ENCODE results near the gene MBP. TPM values are rescaled to one million over a fixed set of nuclear protein-coding genes. Genes with fewer than 3 reads are reported as not detected.

Gene MBP
- total RNA-seq, 2 experiments from 2014 or later: 94.7 to 101 TPM

DNA sequence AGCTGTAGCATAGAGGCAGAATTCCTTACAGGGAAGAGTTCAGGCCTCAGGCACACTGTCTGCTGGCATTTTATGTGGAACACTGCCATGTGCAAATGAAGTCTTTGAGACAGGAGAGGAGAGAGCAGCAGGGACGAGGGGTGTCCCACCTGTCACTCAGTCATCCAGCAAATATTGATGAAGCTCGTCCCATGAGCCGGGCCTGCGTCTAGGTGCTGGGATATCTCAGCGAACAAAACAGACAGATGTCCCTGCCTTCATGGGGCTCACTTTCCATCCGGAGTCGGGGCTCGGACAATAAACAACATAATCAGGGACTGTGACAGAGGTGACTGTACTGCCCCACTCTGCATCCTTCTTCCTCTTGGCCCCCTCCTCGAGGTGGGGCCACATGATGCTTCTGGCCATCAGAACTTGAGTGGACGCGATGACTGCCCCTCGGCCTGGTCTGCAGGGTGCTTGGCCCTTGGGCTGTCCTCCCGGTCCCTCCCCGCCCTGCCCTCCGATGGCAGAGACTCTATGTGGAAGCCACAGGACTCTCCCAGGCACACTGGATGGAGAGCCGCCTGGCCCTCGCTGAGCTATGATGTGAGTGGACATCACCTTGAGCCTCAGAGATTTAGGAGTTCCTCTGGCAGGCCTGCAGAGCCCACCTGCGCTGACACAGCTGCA is 78.8 kb downstream of the MBP start:
- ATAC-seq: no peak
- no peaks in the 10 kb centered on the region for H3K27me3 Mint-ChIP-seq
- no peak for DNase-seq
- CTCF ChIA-PET: interaction anchor here (0.7 to 8.3 kb wide), 15 partner anchors 9 to 250 kb away, joined by 3 to 97 read pairs (median 6); partner anchors contain the start of gene MBP
- peak overlapping the region; percentile 91 for H3K27ac Mint-ChIP-seq
- H3K36me3 Mint-ChIP-seq: peaks cover 27% of the 10 kb centered on the region
- H3K4me1 Mint-ChIP-seq: peaks cover 56% of the 10 kb centered on the region
- no peaks in the 10 kb centered on the region for H3K9me3 Mint-ChIP-seq (ENCODE audit: low read depth)
- peak overlapping the region; percentile 72 for H3K4me3 Mint-ChIP-seq

DNA sequence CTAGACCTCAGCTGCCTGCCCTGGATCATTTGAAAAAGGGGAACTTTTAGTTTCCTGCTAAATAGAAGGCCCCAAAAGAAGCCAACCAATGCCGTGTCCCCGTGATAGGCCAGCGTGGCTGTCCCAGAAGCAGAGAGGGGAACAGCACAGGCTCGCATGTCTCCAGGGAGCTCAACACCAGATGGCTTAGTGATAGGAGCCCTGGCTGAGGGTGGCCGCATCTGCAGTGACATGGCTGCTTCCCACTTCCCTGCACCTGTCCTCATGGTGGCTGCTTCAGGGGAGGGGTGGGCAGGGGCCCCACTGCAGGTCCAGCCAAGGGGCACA is 79.6 kb downstream of the MBP start:
- CTCF ChIA-PET: interaction anchor here (2.5 to 8.3 kb wide), 2 partner anchors 10 to 51 kb away, joined by 14 to 97 read pairs; no protein-coding TSS in a partner anchor
- H3K36me3 Mint-ChIP-seq: peaks cover 28% of the 10 kb centered on the region
- H3K4me1 Mint-ChIP-seq: peaks cover 59% of the 10 kb centered on the region
- no peak for DNase-seq
- no peak for ATAC-seq
- H3K27me3 Mint-ChIP-seq: no peaks in the 10 kb centered on the region
- peak overlapping the region; percentile 28 for H3K27ac Mint-ChIP-seq
- no peak overlapping the region for H3K4me3 Mint-ChIP-seq
- H3K9me3 Mint-ChIP-seq (ENCODE audit: low read depth): no peaks in the 10 kb centered on the region

DNA sequence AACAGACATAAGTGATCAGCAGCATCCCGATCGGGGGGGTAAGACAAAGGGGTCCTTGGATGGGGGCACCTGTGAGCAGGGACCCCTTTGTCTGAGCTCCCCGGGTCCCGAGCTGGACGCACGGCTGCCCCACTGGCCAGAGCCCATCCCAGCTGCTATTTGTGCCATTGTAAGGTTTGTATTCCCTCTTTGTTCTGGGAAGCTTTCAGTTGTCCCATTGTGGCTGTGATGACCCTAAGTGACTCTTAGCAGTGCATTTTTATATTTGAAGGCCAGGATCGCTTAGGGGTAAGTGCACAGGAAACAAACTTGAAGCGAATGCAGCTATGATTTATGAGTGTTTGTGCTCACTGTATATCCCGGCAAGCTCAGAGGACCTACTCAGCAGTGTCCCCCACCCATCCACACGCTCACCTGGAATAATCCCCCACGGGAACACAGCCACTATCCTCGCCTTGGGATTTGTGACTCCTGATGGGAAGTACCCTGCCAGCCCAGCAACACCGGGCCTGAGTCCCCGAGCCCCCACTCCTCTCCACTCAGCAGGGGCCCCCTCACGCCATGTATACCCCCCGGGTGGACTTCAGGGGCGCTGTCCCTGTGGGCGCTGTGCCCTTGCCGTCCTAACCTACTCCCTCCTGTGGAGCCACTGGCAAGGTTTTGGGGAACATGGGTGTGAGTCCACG is 80.1 kb downstream of the MBP start:
- ATAC-seq: no peak
- Mint-ChIP-seq H3K4me3 (no peak overlapping the region), H3K27ac (peak overlapping the region; percentile 28), H3K4me1 (peaks cover 58% of the 10 kb centered on the region), H3K27me3 (no peaks in the 10 kb centered on the region), H3K36me3 (peaks cover 28% of the 10 kb centered on the region), H3K9me3 (ENCODE audit: low read depth) (no peaks in the 10 kb centered on the region)
- DNase-seq: no peak
- CTCF ChIA-PET: interaction anchor here (1.4 to 8.3 kb wide), 3 partner anchors 11 to 50 kb away, joined by 4 to 97 read pairs (median 14); no protein-coding TSS in a partner anchor

DNA sequence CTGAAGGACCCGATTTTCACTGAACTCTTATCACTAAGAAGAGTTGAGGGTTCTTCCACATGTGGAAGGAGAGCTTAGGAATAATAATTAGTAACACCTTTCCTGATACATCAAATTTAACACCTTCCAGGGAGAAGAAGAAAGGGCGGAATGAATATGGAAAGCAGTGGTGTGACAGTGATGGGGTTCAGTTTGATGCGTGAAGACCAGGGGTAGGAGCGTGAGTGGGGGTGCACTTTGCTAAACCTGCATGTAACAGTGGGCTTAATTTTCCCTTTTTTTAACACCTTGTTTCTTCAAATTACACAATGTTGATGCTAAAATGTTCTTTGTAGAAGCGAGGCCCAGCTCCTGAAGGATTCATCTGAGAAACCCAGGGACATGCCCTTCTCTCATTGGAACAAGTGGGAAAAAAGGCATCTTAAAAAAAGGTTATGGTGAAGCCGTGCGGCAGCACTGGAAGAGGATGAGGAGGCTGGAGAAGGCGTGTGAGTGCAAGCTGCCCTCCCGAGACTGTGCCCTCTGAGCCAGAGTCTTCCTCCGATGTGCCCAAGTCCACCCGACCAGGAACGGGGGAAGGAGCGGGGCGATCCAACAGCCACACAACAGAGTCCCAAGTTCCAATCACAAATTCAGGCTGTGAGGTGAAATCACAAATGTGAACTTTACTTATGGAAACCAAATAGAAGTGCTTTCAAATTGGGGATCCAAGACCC is 80.8 kb downstream of the MBP start:
- H3K9me3 Mint-ChIP-seq (ENCODE audit: low read depth): no peaks in the 10 kb centered on the region
- peak overlapping the region; percentile 69 for H3K27ac Mint-ChIP-seq
- ATAC-seq (no peak), DNase-seq (no peak)
- peaks cover 51% of the 10 kb centered on the region for H3K4me1 Mint-ChIP-seq
- CTCF ChIA-PET: interaction anchor here (1.4 to 8.3 kb wide), 2 partner anchors 13 to 49 kb away, joined by 4 to 97 read pairs; no protein-coding TSS in a partner anchor
- H3K36me3 Mint-ChIP-seq: peaks cover 25% of the 10 kb centered on the region
- H3K27me3 Mint-ChIP-seq: no peaks in the 10 kb centered on the region
- H3K4me3 Mint-ChIP-seq: no peak overlapping the region

DNA sequence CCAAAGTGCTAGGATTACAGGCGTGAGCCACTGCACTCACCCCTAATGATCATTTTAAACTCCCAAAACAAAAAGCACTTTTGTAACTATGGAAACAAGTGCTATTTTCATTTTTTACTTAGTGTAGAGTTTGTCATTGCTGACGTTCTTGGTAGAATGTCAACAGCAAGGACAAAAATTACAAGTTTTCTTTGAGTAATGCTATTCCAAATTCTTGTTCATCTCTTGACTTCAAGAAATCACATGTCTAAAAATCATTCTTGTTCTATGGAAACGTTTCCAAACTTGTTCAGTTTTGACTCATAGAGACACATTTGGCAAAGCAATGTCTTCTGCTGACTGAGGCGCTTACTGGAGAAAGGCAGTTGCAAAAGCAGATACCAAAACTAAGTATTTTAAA is 82.6 kb downstream of the MBP start:
- no peaks in the 10 kb centered on the region for H3K27me3 Mint-ChIP-seq
- CTCF ChIA-PET: interaction anchor here (1.0 to 1.2 kb wide), 2 partner anchors 9 to 50 kb away, joined by 3 read pairs; no protein-coding TSS in a partner anchor
- H3K36me3 Mint-ChIP-seq: peaks cover 23% of the 10 kb centered on the region
- no peaks in the 10 kb centered on the region for H3K9me3 Mint-ChIP-seq (ENCODE audit: low read depth)
- peaks cover 33% of the 10 kb centered on the region for H3K4me1 Mint-ChIP-seq
- DNase-seq: no peak
- no peak overlapping the region for H3K4me3 Mint-ChIP-seq
- ATAC-seq: no peak
- no peak overlapping the region for H3K27ac Mint-ChIP-seq

DNA sequence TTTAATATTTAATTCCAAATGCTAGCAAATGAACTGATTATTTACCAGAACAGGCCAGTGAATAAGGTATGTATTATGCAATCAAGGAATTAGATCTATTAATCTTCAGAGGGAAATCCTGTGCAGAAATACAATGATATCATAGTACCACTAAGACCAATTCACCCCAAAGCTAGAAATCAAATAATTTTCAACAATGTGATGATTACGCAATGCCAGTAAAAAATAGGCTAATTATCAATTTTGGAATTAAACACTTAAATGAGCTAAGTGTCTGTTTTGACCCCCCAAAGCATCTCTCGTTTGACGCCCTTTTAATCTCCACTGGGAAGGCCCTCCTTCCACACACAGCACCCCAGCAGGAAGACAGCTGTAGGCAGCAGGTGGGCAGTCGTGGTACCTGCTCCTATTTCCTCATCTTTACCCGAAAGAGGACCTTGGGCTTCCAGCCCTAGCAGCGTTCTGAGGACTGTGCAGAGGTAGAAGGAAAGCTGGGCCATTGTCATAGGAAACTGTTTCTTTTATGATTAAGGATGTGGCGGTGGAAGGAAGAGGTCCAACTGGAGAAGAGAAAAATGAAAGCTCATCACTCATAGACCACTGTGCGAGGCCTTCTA is 84.7 kb downstream of the MBP start:
- peaks cover 36% of the 10 kb centered on the region for H3K36me3 Mint-ChIP-seq
- no peak for ATAC-seq

DNA sequence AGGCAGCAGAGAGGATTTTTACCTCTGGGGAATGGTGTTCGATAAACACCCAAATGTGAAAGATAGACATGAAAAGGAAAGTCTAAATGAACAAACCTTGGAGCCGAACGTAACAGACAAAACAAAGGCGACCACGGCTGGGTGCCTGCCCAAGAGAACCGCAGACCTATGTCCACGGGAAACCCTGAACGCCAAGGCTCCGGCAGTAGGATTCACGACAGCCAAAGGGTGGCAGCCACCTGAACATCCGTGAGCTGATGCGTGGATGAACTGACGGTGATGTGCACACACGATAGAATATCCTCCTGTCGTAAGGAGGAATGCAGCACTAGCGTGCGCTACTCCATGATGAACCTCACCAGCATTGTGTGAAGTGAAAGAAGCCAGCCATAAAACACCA is 85.6 kb downstream of the MBP start:
- Mint-ChIP-seq H3K27me3 (no peaks in the 10 kb centered on the region), H3K36me3 (peaks cover 43% of the 10 kb centered on the region), H3K9me3 (ENCODE audit: low read depth) (no peaks in the 10 kb centered on the region), H3K4me3 (no peak overlapping the region), H3K27ac (no peak overlapping the region), H3K4me1 (peaks cover 9% of the 10 kb centered on the region)
- no peak for ATAC-seq
- DNase-seq: no peak
- CTCF ChIA-PET: interaction anchor here (1.5 kb wide), 1 partner anchor 47 kb away, joined by 8 read pairs; no protein-coding TSS in a partner anchor

More for the DNA sequence above, 84.7 kb downstream of the MBP start:
- Mint-ChIP-seq H3K4me3 (no peak overlapping the region), H3K4me1 (peaks cover 15% of the 10 kb centered on the region), H3K27me3 (no peaks in the 10 kb centered on the region), H3K9me3 (ENCODE audit: low read depth) (no peaks in the 10 kb centered on the region), H3K27ac (no peak overlapping the region)
- DNase-seq: no peak
- CTCF ChIA-PET: no interaction called here

DNA sequence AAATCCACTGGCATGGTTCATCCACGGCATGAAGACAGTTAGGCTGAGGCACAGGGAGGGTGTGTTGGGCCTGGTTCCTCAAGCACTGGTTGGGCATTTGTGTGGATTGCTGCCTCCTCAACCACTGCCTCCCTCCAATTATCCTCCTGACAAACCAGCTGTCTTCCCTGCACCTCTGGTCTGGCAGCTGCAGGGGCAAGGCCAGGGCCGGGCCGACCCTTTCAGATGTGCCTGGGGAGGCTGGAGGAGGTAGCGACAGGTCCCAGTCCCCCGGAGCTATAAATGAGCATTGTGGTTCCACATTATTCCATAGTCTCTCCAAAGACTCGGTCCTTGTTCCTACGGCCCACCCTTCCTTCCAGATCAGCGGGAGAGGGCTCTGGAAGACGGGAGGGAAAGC is 86.2 kb downstream of the MBP start:
- ATAC-seq (no peak), DNase-seq (no peak)
- Mint-ChIP-seq H3K36me3 (peaks cover 42% of the 10 kb centered on the region), H3K27ac (no peak overlapping the region), H3K27me3 (no peaks in the 10 kb centered on the region), H3K9me3 (ENCODE audit: low read depth) (no peaks in the 10 kb centered on the region), H3K4me3 (no peak overlapping the region), H3K4me1 (peaks cover 6% of the 10 kb centered on the region)
- CTCF ChIA-PET: interaction anchor here (0.8 to 1.5 kb wide), 4 partner anchors 11 to 165 kb away, joined by 3 to 8 read pairs (median 3); no protein-coding TSS in a partner anchor

DNA sequence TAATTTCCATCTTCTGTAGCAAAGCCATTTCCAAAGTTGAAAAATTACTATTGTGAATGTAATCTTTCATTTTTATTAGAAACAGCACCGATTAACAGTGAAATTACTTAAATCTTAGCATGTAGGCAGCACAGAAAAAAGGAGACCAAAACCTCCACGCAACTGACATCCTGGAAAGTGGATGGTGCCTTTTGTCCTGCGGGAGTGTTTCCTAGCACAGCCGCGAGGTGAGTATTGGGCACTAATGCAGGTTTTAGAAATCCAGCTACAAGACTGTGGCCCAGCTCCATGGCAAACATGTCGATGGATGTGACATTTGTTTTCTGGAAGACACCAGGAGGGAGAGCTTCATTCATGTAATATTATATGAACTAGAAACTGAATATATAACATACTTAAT is 86.9 kb downstream of the MBP start:
- H3K36me3 Mint-ChIP-seq: peaks cover 44% of the 10 kb centered on the region
- H3K27me3 Mint-ChIP-seq: no peaks in the 10 kb centered on the region
- ATAC-seq (no peak), DNase-seq (no peak)
- peaks cover 8% of the 10 kb centered on the region for H3K4me1 Mint-ChIP-seq
- H3K4me3 Mint-ChIP-seq: no peak overlapping the region
- no peaks in the 10 kb centered on the region for H3K9me3 Mint-ChIP-seq (ENCODE audit: low read depth)
- CTCF ChIA-PET: interaction anchor here (0.8 to 1.5 kb wide), 4 partner anchors 10 to 165 kb away, joined by 3 to 8 read pairs (median 3); no protein-coding TSS in a partner anchor
- H3K27ac Mint-ChIP-seq: no peak overlapping the region

DNA sequence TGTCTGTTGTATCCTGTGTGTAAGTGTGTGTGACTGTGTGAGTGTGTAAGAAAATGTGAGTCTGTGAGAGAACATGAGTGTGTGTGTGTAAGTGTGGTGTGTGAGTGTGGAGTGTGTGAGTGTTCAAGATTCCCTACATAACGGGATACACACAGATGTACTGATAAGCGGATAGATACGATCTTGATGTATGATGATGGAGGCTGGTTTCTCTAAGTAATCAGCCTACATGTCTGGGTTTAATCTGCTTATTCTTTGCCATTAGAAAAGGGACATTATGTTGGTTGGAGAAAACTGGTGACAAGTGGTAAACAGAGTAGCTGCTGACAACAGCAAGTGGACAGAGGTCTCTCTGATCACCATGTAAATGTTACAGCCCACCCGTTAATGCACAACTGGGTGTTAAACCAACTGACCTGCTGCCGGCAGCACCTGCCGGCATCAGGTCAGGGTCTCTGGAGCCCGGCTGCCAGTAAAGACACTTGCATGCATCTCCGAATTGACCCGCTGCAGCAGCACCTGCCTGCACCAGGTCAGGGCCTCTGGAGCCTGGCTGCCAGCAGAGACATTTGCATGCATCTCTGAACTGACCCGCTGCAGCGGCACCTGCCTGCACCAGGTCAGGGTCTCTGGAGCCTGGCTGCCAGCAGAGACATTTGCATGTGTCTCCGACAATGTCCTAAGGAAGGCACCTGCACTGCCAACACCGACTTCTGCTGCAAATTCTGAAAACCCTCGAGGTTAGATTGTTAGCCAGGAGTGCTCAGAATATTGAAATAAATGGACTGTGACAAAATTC is 87.5 kb downstream of the MBP start:
- no peak overlapping the region for H3K4me3 Mint-ChIP-seq
- peaks cover 46% of the 10 kb centered on the region for H3K36me3 Mint-ChIP-seq
- peaks cover 11% of the 10 kb centered on the region for H3K4me1 Mint-ChIP-seq
- no peaks in the 10 kb centered on the region for H3K27me3 Mint-ChIP-seq
- H3K27ac Mint-ChIP-seq: no peak overlapping the region
- CTCF ChIA-PET: interaction anchor here (0.8 to 1.0 kb wide), 3 partner anchors 9 to 166 kb away, joined by 3 read pairs; no protein-coding TSS in a partner anchor
- no peaks in the 10 kb centered on the region for H3K9me3 Mint-ChIP-seq (ENCODE audit: low read depth)
- ATAC-seq (no peak), DNase-seq (no peak)

DNA sequence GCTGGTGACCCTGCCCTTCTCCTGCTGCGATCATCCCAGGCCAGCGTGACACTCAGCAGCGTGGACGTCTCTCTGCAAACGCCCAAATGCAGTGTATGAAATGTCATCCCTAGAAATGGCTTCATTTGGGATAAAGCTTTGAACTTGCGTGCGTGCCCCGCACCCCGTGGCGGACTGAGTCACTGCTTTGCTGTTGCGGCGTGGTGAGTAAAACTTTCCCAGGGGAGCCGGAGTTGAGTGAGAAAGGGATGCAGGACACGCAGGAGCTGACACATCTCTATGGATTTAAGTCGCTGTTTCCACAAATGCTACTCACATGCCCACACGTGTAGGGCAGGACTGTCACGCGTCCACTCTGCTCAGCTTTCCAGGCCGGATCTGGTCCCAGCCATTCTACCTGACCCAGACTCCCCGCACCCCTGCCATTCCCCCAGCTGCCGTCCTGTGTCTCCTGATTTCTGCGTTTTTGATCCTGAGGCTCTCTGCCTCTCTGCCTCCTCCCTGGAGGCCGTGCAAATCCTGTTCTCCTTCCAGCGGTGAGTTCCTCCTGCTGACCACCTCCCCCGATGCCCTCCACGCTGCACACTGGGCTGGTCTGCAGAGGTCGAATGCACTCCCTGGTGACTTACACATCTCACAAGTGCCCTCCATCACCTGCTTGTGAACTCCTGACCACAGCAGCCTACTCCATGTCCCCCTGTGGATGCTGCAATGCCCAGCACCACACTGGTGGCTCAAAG is 88.9 kb downstream of the MBP start:
- CTCF ChIA-PET: interaction anchor here (1.1 kb wide), 1 partner anchor 43 kb away, joined by 4 read pairs; no protein-coding TSS in a partner anchor
- no peak overlapping the region for H3K27ac Mint-ChIP-seq
- no peak overlapping the region for H3K4me3 Mint-ChIP-seq
- H3K27me3 Mint-ChIP-seq: no peaks in the 10 kb centered on the region
- no peak for ATAC-seq
- H3K36me3 Mint-ChIP-seq: peaks cover 47% of the 10 kb centered on the region
- H3K9me3 Mint-ChIP-seq (ENCODE audit: low read depth): no peaks in the 10 kb centered on the region
- peaks cover 22% of the 10 kb centered on the region for H3K4me1 Mint-ChIP-seq
- no peak for DNase-seq

DNA sequence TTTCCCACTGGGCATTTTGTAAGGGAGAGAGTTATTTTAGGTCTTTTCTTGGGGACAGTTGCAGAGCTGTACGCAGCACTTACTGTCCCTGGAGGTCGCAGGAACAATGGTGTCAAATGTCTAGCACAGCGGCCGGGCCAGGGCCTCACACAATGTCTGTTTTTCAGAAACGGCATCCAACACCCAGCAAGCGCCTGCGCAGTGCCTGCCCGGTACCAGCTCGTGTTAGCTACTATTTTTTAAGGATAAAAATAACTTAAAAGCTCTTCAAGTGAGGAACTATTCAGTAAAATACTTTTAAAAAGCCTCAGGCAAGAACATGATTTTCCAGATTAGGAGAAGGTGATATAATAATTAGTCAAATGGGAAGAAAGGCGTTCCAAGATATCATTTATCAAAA is 90.0 kb downstream of the MBP start:
- Mint-ChIP-seq H3K27me3 (no peaks in the 10 kb centered on the region), H3K27ac (no peak overlapping the region), H3K4me1 (peaks cover 21% of the 10 kb centered on the region), H3K4me3 (no peak overlapping the region), H3K36me3 (peaks cover 47% of the 10 kb centered on the region), H3K9me3 (ENCODE audit: low read depth) (no peaks in the 10 kb centered on the region)
- CTCF ChIA-PET: interaction anchor here (0.9 to 1.1 kb wide), 2 partner anchors 42 to 59 kb away, joined by 3 to 6 read pairs; no protein-coding TSS in a partner anchor
- ATAC-seq (no peak), DNase-seq (no peak)

Data from activated CD8-positive, alpha-beta memory T cell treated with anti-CD3 and anti-CD28 coated beads, Interleukin-2, amount 10 ng/mL, durations not matched to agents 7 days and 5 days (primary cell).